Measurements from ENCODE around the gene THSD7B. TPM values are rescaled to one million over a fixed set of nuclear protein-coding genes. Genes with fewer than 3 reads are reported as not detected.

The THSD7B gene
- total and polyA plus RNA-seq, 2 of the 8 experiments (the other 6 are each of a cell fraction or from before 2014, with no cell fraction given): 0.60 to 2.9 TPM

DNA sequence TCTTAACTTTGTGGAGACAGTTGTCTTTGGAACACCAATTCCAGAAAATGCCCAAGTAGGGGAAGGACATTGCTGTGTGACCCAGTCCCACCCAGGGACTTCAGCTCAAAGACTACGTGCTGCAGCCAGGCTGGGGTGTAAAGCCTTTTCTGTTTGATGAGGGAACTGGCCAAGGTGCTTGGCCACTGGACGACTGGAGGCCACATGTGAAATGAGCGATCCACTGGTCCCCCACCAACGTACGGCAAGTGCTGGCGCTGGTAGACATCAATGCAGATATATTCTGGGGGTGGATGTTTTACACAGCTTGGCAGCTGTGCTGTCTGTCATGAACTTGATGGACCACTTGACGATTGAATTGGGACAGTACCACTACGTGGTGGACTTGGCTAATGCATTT is 616.4 kb downstream of the THSD7B start:
- Histone ChIP-seq H3K18ac (ENCODE audit: extremely low read depth, low read length) (no peak overlapping the region), H3K4me2 (ENCODE audit: insufficient read depth in 1 of 2, low read depth in 2 of 2, low read length in 2 of 2) (no peak overlapping the region), H4K20me1 (replicated peaks in 1 of 2; ENCODE audit: control insufficient read depth in 1 of 2, insufficient read depth in 2 of 2, low read length in 2 of 2) (no peaks in the 10 kb centered on the region), H3K79me2 (ENCODE audit: control insufficient read depth in 1 of 2, insufficient read depth in 2 of 2, low read length in 2 of 2) (no peaks in the 10 kb centered on the region), H3K23me2 (ENCODE audit: low read depth, low read length) (no peaks in the 10 kb centered on the region), H2AFZ (ENCODE audit: low read length) (no peak overlapping the region), H3K23ac (ENCODE audit: insufficient read length) (no peak overlapping the region), H3K4me3 (ENCODE audit: extremely low read depth in 1 of 4, insufficient read depth in 2 of 4, low read depth in 3 of 4, low read length in 4 of 4) (no peak overlapping the region), H3K4ac (replicated peaks; ENCODE audit: insufficient read length, low read depth, low read length) (no peak overlapping the region), H4K5ac (ENCODE audit: insufficient read length, low read depth, low read length) (no peak overlapping the region), H3K9ac (replicated peaks in 1 of 4; ENCODE audit: extremely low read depth in 1 of 4, low read depth in 3 of 4, low read length in 3 of 4) (no peak overlapping the region), H3K4me1 (replicated peaks in 1 of 4; ENCODE audit: control insufficient read depth in 3 of 4, insufficient read depth in 4 of 4, low read length in 3 of 4) (no peaks in the 10 kb centered on the region), H3K27me3 (replicated peaks in 1 of 4; ENCODE audit: control insufficient read depth in 3 of 4, extremely low read depth in 1 of 4, insufficient read depth in 3 of 4, low read length in 3 of 4) (no peaks in the 10 kb centered on the region), H2BK5ac (ENCODE audit: low read depth, low read length) (no peak overlapping the region), H3K79me1 (ENCODE audit: low read depth, low read length) (no peaks in the 10 kb centered on the region), H4K8ac (ENCODE audit: extremely low read depth, insufficient read depth, low read length) (no peak overlapping the region), H2BK20ac (ENCODE audit: low read length) (no peak overlapping the region), H3K56ac (replicated peaks; ENCODE audit: insufficient read length, low read depth, low read length) (no peak overlapping the region), H2BK15ac (ENCODE audit: low read length) (no peak overlapping the region), H3K36me3 (ENCODE audit: control insufficient read depth in 2 of 4, insufficient read depth in 4 of 4, low read length in 3 of 4) (peaks cover 0 to 4% (median 1%) of the 10 kb centered on the region in 4 experiments; a peak in 2 of 8 replicates), H2BK12ac (ENCODE audit: low read depth, low read length) (no peak overlapping the region), H4K91ac (replicated peaks; ENCODE audit: insufficient read length, low read length) (no peak overlapping the region), H3K14ac (ENCODE audit: insufficient read length) (no peak overlapping the region), H3K9me3 (ENCODE audit: insufficient read depth in 2 of 2, low read depth in 1 of 2, low read length in 1 of 2) (peaks cover 22 to 29% of the 10 kb centered on the region in 2 experiments), H2BK120ac (replicated peaks; ENCODE audit: low read depth, low read length) (no peak overlapping the region), H3K27ac (ENCODE audit: low read depth, low read length) (no peak overlapping the region), H2AK5ac (ENCODE audit: low read depth, low read length) (no peak overlapping the region)
- ChIA-PET CTCF (ENCODE audit: partially characterized antibody) (no interaction called here), POLR2A (ENCODE audit: partially characterized antibody) (no interaction called here)
- FAIRE-seq: no peak
- no peak for DNase-seq (ENCODE audit: low read depth in 1 of 2, low spot score in 2 of 2)
- WGBS, 2 experiments (ENCODE audit: extremely low coverage in 1 of 2, insufficient coverage in 1 of 2, insufficient read length in 1 of 2, insufficient replicate concordance in 2 of 2, low coverage in 1 of 2, low lambda C conversion rate in 2 of 2, missing lambda C conversion rate in 1 of 2): 99% methylated on average over 8 of the region's 8 CpGs; no CpG with 5 or more reads in 1 of the 2 experiments
- TF ChIP-seq E2F6 (IDR thresholded peaks at IDR 0.05) (no peak), CTCF (IDR thresholded peaks at IDR 0.05; ENCODE audit: control extremely low read depth in 1 of 3, insufficient read depth in 1 of 3, low read depth in 1 of 3, low read length in 3 of 3) (no peak), HDAC2 (IDR thresholded peaks at IDR 0.05; ENCODE audit: borderline replicate concordance in 1 of 2, low read depth in 2 of 2, low read length in 2 of 2) (no peak), RBBP5 (IDR thresholded peaks at IDR 0.05; ENCODE audit: borderline replicate concordance, low read depth, low read length) (no peak), TEAD4 (IDR thresholded peaks at IDR 0.05; ENCODE audit: low read depth, low read length) (no peak), TCF12 (IDR thresholded peaks at IDR 0.05; ENCODE audit: low read depth, low read length) (no peak), CHD1 (IDR thresholded peaks at IDR 0.05; ENCODE audit: low read depth, low read length) (no peak), HDAC6 (IDR thresholded peaks at IDR 0.05; ENCODE audit: low read depth, low read length) (no peak), JUN (IDR thresholded peaks at IDR 0.05; ENCODE audit: low read depth, low read length) (no peak), TAF1 (IDR thresholded peaks at IDR 0.05; ENCODE audit: low read depth, low read length) (no peak), CEBPB (IDR thresholded peaks at IDR 0.05; ENCODE audit: low read depth, low read length) (no peak), SP4 (IDR thresholded peaks at IDR 0.05; ENCODE audit: low read length) (no peak)
